IPS DF 4.7 (cell line): ENCODE measurements around the gene ZYG11A.
"Not testable (repeated sequence)": the region's sequence is repeated elsewhere in the genome, so short reads cannot be mapped to it uniquely, and the experiment has no call there.

Experiments used
- DNase-seq: peaks from one replicate; pipeline ENCODE4 v3.0.0-alpha.2; 2013; ENCODE audit warnings: low spot score; ENCODE audit errors: extremely low read depth

The ZYG11A gene

DNA sequence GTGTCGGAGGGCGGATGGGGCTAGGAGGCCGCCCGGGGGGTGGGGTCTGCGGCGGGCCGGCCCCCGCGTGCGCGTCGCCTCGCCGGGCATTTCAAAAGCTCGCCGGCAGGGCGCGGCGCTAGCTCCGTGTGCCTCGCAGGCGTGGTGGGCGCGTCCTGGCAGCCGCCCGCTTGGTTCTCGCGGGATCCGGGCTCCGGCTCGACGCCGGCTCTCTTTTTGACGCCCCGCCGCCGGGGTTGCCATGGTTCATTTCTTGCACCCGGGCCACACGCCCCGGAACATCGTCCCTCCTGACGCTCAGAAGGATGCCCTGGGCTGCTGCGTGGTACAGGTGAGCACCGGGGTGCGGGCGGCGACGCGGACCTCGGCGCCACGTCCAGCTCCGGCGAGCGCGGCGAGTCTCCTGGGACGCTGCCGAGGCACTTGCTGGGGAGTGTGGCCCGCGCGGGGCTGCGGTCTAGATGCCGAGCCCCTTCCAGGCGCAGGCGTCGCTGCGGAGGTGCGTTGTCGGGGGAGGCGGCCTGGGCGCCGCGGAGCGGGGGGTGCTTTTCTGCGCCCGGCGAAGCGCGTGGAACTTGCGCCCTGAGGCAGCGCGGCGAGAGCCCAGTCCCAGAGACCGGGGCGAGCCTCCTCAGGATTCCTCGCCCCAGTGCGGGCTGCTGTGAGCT is at the start of gene ZYG11A:
Gene ZYG11A, plus strand, starts transcription at position 118 of the 668 bp plus-strand sequence. Its CDS starts 124 bp downstream, at position 242.
- no peak for DNase-seq

DNA sequence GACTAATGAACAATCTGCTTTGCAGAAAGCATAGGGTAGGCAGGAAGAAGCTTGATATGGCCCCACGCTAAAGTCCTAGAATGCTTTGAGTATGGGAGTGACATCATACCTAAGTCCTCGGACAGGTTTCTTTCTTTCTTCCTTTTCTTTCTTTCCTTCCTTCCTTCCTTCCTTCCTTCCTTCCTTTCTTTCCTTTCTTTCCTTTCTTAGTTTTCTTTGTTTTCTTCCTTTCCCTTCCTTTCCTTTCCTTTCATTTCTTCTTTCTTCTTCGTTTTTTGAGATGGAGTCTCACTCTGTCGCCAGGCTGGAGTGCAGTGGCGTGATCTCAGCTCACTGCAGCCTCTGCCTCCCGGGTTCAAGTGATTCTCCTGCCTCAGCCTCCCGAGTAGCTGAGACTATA is 48.8 kb upstream of the ZYG11A start:
- not testable (repeated sequence) for DNase-seq

- no peak for DNase-seq
Observed at GRCh38 chr1:52795464-52795863, 47.1 kb upstream of the ZYG11A start.

DNA sequence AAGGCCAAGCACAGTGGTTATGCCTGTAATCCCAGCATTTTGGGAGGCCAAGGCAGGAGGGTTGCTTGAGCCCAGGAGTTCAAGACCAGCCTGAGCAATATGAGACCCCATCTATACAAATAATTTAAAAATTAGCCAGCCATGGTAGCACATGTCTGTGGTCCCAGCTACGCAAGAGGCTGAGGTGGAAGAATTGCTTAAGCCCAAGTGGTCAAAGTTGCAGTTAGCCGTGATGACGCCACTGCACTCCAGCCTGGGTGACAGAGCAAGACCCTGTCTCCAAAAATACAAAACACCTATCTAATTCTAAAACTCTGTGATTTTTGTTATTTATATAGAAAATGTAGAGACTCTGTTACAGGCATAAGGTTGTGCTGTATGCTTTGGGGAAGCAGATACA is 44.2 kb upstream of the ZYG11A start:
- DNase-seq = no peak

- DNase-seq = no peak
Observed at GRCh38 chr1:52801011-52801410, 41.5 kb upstream of the ZYG11A start.

- not testable (repeated sequence) for DNase-seq
Observed at GRCh38 chr1:52804083-52804482, 38.5 kb upstream of the ZYG11A start.

- DNase-seq = no peak
Observed at GRCh38 chr1:52814465-52814864, 28.1 kb upstream of the ZYG11A start.

DNA sequence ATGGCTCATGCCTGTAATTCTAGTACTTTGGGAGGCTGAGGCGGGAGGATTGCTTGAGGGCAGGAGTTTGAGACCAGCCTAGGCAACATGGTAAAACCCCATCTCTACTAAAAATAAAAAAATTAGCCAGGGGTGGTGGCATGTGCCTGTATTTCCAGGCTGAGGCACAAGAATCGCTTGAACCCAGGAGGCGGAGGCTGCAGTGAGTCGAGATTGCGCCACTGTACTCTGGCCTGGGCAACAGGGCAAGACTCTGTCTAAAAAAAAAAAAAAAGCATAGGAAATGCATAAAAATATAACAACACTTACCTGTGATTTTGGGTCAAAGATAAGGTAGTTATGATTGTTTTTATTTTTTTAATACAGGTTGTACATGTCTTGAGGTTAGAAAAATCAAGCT is 21.7 kb upstream of the ZYG11A start:
- not testable (repeated sequence) for DNase-seq

DNA sequence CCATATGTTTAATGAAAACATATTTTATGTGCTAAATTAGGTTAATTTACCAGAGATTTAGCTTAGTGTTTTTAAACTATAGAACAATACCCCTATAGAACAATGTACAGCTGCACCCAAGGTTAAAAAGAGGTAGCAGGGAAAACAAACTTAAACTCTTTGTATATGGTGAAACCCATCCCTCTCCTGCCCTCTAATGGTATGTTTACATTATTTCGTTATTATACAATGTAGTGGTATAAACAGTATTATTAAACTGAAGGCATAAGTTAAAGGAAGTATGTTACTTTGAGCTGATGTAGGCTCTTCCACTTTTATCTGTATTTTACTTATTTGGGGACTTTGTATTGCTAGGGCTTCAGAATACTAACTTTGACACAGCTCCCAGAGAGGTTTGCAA is 16.7 kb upstream of the ZYG11A start:
- DNase-seq = no peak

DNA sequence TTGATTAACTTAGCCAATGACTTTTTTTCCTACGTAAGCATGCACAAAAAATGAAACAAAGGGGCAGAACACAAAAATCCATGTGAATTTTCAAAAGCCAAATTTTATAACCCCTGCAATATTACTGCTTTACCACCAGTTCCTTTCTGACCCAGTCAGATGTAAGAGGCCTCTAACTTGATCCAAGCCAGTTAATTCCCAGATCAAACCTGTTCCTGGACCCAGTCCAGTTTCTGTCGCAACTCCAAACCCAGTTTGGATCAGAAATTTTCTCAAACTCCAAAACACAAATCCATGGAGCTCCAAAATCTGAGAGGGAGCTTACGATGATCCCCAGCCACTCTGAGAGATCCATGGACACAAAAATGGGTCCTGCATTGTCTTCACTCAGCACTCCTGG is 7.8 kb upstream of the ZYG11A start:
- no peak for DNase-seq

DNA sequence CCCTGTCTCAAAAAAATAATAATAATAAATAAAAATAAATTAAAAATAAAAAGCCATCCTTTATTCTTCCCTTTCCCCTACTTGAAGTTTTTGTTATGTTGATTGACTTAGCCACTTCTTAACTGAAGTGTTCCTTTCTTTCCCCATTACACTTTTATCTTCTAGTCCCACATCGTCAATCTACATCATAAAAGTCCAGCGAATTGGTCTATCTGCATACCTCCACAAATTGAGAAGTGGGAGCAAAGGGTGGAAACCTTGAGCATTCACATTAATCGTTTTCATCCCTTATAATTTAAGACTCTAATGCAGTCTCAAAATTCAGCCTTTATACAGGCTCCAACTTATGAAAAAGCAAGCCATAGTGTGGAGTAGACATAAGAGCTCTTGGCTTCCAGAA is 6.5 kb upstream of the ZYG11A start:
- DNase-seq = no peak

- not testable (repeated sequence) for DNase-seq
Observed at GRCh38 chr1:52839175-52839574, 3.4 kb upstream of the ZYG11A start.

- not testable (repeated sequence) for DNase-seq
Observed at GRCh38 chr1:52845119-52845518, 2.6 kb downstream of the ZYG11A start.

DNA sequence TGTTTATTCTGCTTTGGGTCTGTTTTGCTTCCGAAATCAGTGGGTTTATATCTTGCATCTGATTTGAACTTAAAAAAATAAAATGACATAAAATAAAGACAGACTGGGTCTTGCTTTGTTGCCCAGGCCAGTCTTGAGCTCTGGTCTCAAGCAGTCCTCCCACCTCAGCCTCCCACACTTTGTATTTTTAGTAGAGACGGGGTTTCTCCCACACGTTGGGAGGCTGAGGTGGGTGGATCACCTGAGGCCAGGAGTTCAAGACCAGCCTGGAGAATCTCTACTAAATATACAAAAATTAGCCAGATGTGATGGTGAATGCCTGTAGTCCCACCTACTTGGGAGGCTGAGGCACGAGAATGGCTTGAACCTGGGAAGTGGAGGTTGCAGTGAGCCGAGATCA is 5.9 kb downstream of the ZYG11A start:
- DNase-seq = no peak

GRCh38 chr1:52850951-52851350 is 8.4 kb downstream of the ZYG11A start:
- no peak for DNase-seq

DNA sequence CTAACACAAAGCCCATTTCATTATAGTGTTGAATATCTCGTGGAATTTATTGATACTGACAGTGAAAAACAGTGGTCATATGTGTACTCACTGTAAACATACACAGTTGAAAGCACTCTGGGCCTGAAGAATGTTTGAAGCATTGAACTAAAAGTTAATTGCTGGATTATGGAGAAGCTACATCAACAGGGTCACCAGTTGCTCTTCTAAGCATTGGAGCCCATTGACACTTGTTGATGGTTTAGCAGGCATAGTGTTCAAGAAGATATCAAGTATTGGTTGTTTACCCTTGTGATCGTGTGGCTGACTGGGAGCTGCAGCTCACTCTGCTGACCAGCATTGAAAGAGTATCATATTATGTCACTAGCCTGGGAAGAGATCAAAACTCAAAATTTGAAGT is 10.3 kb downstream of the ZYG11A start:
- DNase-seq = no peak

DNA sequence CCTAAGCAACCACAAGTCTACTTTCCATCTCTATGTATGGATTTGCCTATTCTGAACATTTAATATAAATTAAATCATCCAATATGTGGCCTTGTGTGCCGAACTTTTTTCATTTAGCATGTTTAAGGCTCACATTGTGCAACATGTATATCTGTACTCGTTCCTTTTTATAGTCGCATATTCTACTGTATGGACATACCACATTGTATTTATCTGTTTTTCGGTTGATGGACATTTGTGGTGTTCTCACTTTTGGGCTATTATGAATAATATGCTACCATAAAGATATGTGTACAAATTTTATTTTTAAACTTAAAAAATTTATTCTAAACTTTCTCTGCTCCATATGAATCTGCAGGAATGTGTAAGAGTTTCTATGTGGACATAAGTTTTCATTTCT is 13.0 kb downstream of the ZYG11A start:
- DNase-seq = no peak

DNA sequence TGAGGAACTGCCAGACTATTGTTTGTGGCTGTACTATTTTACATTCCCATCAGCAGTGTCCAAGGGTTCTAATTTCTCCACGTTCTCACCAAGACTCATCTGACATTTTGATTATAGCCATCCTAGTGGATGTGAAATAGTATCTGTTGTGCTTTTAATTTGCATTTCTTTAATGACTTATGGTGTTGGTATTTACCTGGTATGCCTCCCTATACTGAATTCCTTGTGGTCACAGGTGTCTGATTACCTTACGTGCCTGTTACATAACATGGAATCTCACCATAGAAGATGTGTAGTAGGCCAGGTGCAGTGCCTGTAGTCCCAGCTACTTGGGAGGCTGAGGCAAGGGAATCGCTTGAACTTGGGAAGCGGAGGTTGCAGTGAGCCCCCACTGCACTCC is 13.5 kb downstream of the ZYG11A start:
- no peak for DNase-seq

GRCh38 chr1:52857443-52857842 is 14.9 kb downstream of the ZYG11A start:
- no peak for DNase-seq

GRCh38 chr1:52862666-52863458 is 20.3 kb downstream of the ZYG11A start:
- DNase-seq = no peak

GRCh38 chr1:52867087-52867863 is 24.7 kb downstream of the ZYG11A start:
- no peak for DNase-seq

GRCh38 chr1:52869727-52870126 is 27.2 kb downstream of the ZYG11A start:
- DNase-seq = not testable (repeated sequence)
